IMR-90 (cell line): ENCODE data around the gene NOTCH3. TPM values are rescaled to one million over a fixed set of nuclear protein-coding genes. Genes with fewer than 3 reads are reported as not detected.

Experiments used
- ATAC-seq: fragments of 200-7000 bp; cut with Tn5 transposase; 2 replicates; pipeline ENCODE4 v1.9.1; 2020; ENCODE audit warnings: low read depth, mild to moderate bottlenecking, moderate library complexity
- BruUV-seq: library from RNA; stranded (reverse); fragments of 400-500 nt; replicated peaks from 2 replicates; lab custom pipeline; 2021; lab: Mats Ljungman, UMichigan
- CTCF ChIA-PET: fragments of 300-600 bp; formaldehyde crosslinking; extraction: SDS; loops from one replicate; lab custom pipeline; 2021; ENCODE audit warnings: antibody characterized with exemption; lab: Yijun Ruan, JAX
- POLR2A ChIA-PET: fragments of 300-600 bp; sonication (Branson Sonifier 250); formaldehyde crosslinking; loops from one replicate; lab custom pipeline; 2022; ENCODE audit warnings: antibody characterized with exemption; ENCODE audit not compliant: unreplicated experiment; lab: Charles Lee
- DNase-seq: peaks from one replicate; pipeline ENCODE4 v3.0.0; 2013
- H2AFZ ChIP-seq: replicated peaks from 2 replicates; pipeline ENCODE3; 2013; ENCODE audit warnings: low read length, mild to moderate bottlenecking; ENCODE audit not compliant: poor library complexity
- H2AK5ac ChIP-seq: 2 replicates; pipeline ENCODE4 v1.6.1; 2013; ENCODE audit warnings: low read depth, low read length, inconsistent platforms
- H2AK9ac ChIP-seq: replicated peaks from 2 replicates; pipeline ENCODE3; 2013; ENCODE audit warnings: mild to moderate bottlenecking, low read depth, low read length, moderate library complexity; ENCODE audit not compliant: poor library complexity
- H2BK120ac ChIP-seq: 2 replicates; pipeline ENCODE4 v1.6.1; 2013; ENCODE audit warnings: low read depth, low read length, inconsistent platforms
- H2BK15ac ChIP-seq: 3 replicates; pipeline ENCODE4 v1.6.1; 2013; ENCODE audit warnings: low read depth, low read length, inconsistent platforms
- H2BK20ac ChIP-seq: 2 replicates; pipeline ENCODE4 v1.6.1; 2013; ENCODE audit warnings: low read depth, mild to moderate bottlenecking, inconsistent platforms, low read length, moderate library complexity
- H2BK5ac ChIP-seq: 2 replicates; pipeline ENCODE4 v1.6.1; 2013; ENCODE audit warnings: mild to moderate bottlenecking, low read depth, low read length, inconsistent platforms; ENCODE audit not compliant: poor library complexity, severe bottlenecking
- H3K14ac ChIP-seq: replicated peaks from 2 replicates; pipeline ENCODE4 v1.6.1; 2013; ENCODE audit warnings: low read depth, low read length, inconsistent platforms
- H3K18ac ChIP-seq: 2 replicates; pipeline ENCODE4 v1.6.1; 2013; ENCODE audit warnings: low read depth, low read length, control low read depth
- H3K23ac ChIP-seq: 2 replicates; pipeline ENCODE4 v1.6.1; 2013; ENCODE audit warnings: low read depth, low read length, inconsistent platforms
- H3K27ac ChIP-seq: 2 replicates; pipeline ENCODE4 v1.5.1; 2013; ENCODE audit warnings: mild to moderate bottlenecking, control low read depth, low read length; ENCODE audit not compliant: insufficient read depth
- H3K27me3 ChIP-seq: 2 replicates; pipeline ENCODE4 v1.6.1; 2013; ENCODE audit warnings: low read length; ENCODE audit not compliant: control insufficient read depth, insufficient read depth
- H3K36me3 ChIP-seq: 2 replicates; pipeline ENCODE4 v1.6.1; 2013; ENCODE audit warnings: low read length, mixed read lengths; ENCODE audit not compliant: control insufficient read depth, insufficient read depth
- H3K4ac ChIP-seq: 2 replicates; pipeline ENCODE4 v1.6.1; 2013; ENCODE audit warnings: low read depth, low read length, inconsistent platforms
- H3K4me1 ChIP-seq: 2 replicates; pipeline ENCODE4 v1.6.1; 2013; ENCODE audit warnings: low read length, mixed read lengths; ENCODE audit not compliant: control insufficient read depth, insufficient read depth
- H3K4me2 ChIP-seq: 2 replicates; pipeline ENCODE4 v1.6.1; 2013; ENCODE audit warnings: low read depth, mild to moderate bottlenecking, control low read depth, low read length, moderate library complexity
- H3K4me3 ChIP-seq: 2 replicates; pipeline ENCODE4 v1.5.1; 2013; ENCODE audit warnings: low read depth, mild to moderate bottlenecking, control low read depth, low read length, moderate library complexity; ENCODE audit not compliant: insufficient read depth
- H3K56ac ChIP-seq: 2 replicates; pipeline ENCODE4 v1.6.1; 2013; ENCODE audit warnings: low read length, inconsistent platforms; ENCODE audit not compliant: insufficient read depth; ENCODE audit errors: extremely low read depth
- H3K79me1 ChIP-seq, 2 experiments: 2 replicates each; pipeline ENCODE4 v1.6.1; 2013; ENCODE audit warnings: low read length in 2 of 2, inconsistent platforms in 1 of 2, low read depth in 1 of 2
- H3K9ac ChIP-seq: 2 replicates; pipeline ENCODE4 v1.6.1; 2013; ENCODE audit warnings: low read depth, low read length, control low read depth
- H3K9me1 ChIP-seq: 2 replicates; pipeline ENCODE4 v1.6.1; 2013; ENCODE audit warnings: low read length, inconsistent platforms; ENCODE audit not compliant: insufficient read depth
- H3K9me3 ChIP-seq: 2 replicates; pipeline ENCODE4 v1.6.1; 2013; ENCODE audit warnings: low read length; ENCODE audit not compliant: control insufficient read depth, insufficient read depth
- H4K20me1 ChIP-seq: 2 replicates; pipeline ENCODE4 v1.6.1; 2013; ENCODE audit warnings: low read length, inconsistent platforms; ENCODE audit not compliant: insufficient read depth
- H4K5ac ChIP-seq: 2 replicates; pipeline ENCODE4 v1.6.1; 2013; ENCODE audit warnings: mild to moderate bottlenecking, low read depth, low read length, control low read depth
- H4K8ac ChIP-seq, 2 experiments: 2 replicates each; pipeline ENCODE4 v1.6.1; 2013; ENCODE audit warnings: low read depth in 2 of 2, low read length in 2 of 2, control low read depth in 1 of 2, inconsistent platforms in 1 of 2
- H4K91ac ChIP-seq: 2 replicates; pipeline ENCODE4 v1.6.1; 2013; ENCODE audit warnings: low read depth, low read length, inconsistent platforms; ENCODE audit not compliant: insufficient read depth
- BHLHE40 ChIP-seq: fragments of 150-350 bp; IDR thresholded peaks from 2 replicates; pipeline ENCODE4 v1.6.1; 2016; ENCODE audit warnings: mild to moderate bottlenecking, low read depth, low read length
- CEBPB ChIP-seq: IDR thresholded peaks from 2 replicates; pipeline ENCODE4 v1.6.1; 2012; ENCODE audit warnings: low read depth, low read length, improper control_type of control experiment
- CHD1 ChIP-seq: IDR thresholded peaks from 2 replicates; pipeline ENCODE4 v1.6.1; 2012; ENCODE audit warnings: low read depth, low read length, improper control_type of control experiment
- CTCF ChIP-seq: conservative IDR thresholded peaks from 2 replicates; pipeline ENCODE4 v1.5.1; 2012; ENCODE audit warnings: mild to moderate bottlenecking, low read depth, low read length, improper control_type of control experiment
- ELK1 ChIP-seq: fragments of 150-350 bp; IDR thresholded peaks from 2 replicates; pipeline ENCODE4 v1.6.1; 2016; ENCODE audit warnings: low read depth, mild to moderate bottlenecking, low read length, moderate library complexity, borderline replicate concordance
- FOS ChIP-seq: fragments of 150-350 bp; IDR thresholded peaks from 2 replicates; pipeline ENCODE4 v1.6.1; 2016; ENCODE audit warnings: low read depth, low read length
- MAFK ChIP-seq: IDR thresholded peaks from 2 replicates; pipeline ENCODE4 v1.6.1; 2012; ENCODE audit warnings: low read depth, low read length, improper control_type of control experiment
- MAZ ChIP-seq: IDR thresholded peaks from 2 replicates; pipeline ENCODE4 v1.6.1; 2012; ENCODE audit warnings: low read depth, mild to moderate bottlenecking, low read length, improper control_type of control experiment, moderate library complexity, borderline replicate concordance
- MXI1 ChIP-seq: IDR thresholded peaks from 2 replicates; pipeline ENCODE4 v1.6.1; 2012; ENCODE audit warnings: low read depth, mild to moderate bottlenecking, low read length, moderate library complexity, borderline replicate concordance
- NFE2L2 ChIP-seq: fragments of 150-350 bp; IDR thresholded peaks from 2 replicates; pipeline ENCODE4 v1.6.1; 2016; ENCODE audit warnings: low read depth, mild to moderate bottlenecking, low read length
- POLR2A ChIP-seq: IDR thresholded peaks from 2 replicates; pipeline ENCODE4 v1.6.1; 2012; ENCODE audit warnings: mild to moderate bottlenecking, low read depth, low read length
- RAD21 ChIP-seq: IDR thresholded peaks from 2 replicates; pipeline ENCODE4 v1.6.1; 2012; ENCODE audit warnings: low read length, improper control_type of control experiment
- RFX5 ChIP-seq: IDR thresholded peaks from 2 replicates; pipeline ENCODE4 v1.8.0; 2012; ENCODE audit warnings: low read depth, mild to moderate bottlenecking, low read length, moderate library complexity
- SMC3 ChIP-seq: fragments of 150-350 bp; IDR thresholded peaks from 2 replicates; pipeline ENCODE4 v1.6.1; 2016; ENCODE audit warnings: low read depth, mild to moderate bottlenecking, antibody characterized with exemption, low read length, moderate library complexity
- WGBS, 2 experiments: methylation state at CpG; one replicate each; pipeline versions ENCODE4 v1.1.5 to v1.1.7; 2013; ENCODE audit warnings: missing lambda C conversion rate in 2 of 2; ENCODE audit not compliant: insufficient read length in 1 of 2; ENCODE audit errors: extremely low coverage in 2 of 2; 5-methylcytosine and 5-hydroxymethylcytosine counted together
- dilution Hi-C: fragments of 300-500 bp; cut with HindIII; formaldehyde crosslinking; loops from one replicate; pipeline ENCODE4 v1.14.3; 2018; ENCODE audit warnings: low sequenced_read_pairs; ENCODE audit not compliant: unreplicated experiment
- in situ Hi-C: fragments of 300-500 bp; cut with MboI; formaldehyde crosslinking; loops from 3 replicates; pipeline ENCODE4 v1.14.3; 2019; ENCODE audit warnings: low sequenced_read_pairs, inconsistent platforms, mixed read lengths
- intact Hi-C: fragments of 100-400 bp; cut with micrococcal nuclease; formaldehyde crosslinking; loops from 2 replicates; pipeline ENCODE4 v1.10.0; 2022
- polyA plus RNA-seq, 3 experiments: library from polyadenylated mRNA; depleted of rRNA; stranded (reverse); fragments of >200 nt; gene quantifications; 2 replicates each; pipeline ENCODE4 v1.2.3, GENCODE V29; 2012; ENCODE audit warnings: low replicate concordance in 1 of 3
- total RNA-seq: library from RNA; depleted of rRNA; stranded (reverse); fragments of >200 nt; gene quantifications from 2 replicates; pipeline ENCODE4 v1.2.3, GENCODE V29; 2012

Gene NOTCH3
- total and polyA plus RNA-seq, 2 of the 4 experiments (the other 2 are of a cell fraction): 5.9 to 25.1 TPM

- TF ChIP-seq MAZ: peak; percentile 92
- no peak; the same call in 1 of the 2 replicates for TF ChIP-seq NFE2L2
These were observed 22.2 kb upstream of the NOTCH3 start (continued) for GRCh38 chr19:15222738-15223648.

DNA sequence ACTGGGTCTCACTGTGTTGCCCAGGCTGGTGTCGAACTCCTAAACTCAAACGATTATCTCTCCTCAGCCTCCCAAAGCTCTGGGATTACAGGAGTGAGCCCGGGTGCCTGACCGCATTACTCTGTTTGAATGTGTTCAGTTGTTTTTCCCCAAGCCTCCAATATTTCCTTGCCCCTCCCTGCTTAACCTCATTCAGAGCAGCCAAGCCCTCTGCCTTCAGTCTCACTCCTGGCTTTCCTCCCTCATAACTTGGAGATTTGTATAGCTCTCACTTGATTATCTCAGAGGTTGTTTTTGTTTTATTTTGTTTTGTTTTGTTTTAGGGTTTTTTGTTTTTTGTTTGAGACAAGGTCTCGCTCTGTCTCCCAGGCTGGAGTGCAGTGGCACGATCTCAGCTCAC is 20.0 kb upstream of the NOTCH3 start:
- H3K23ac ChIP-seq: no peak overlapping the region
- H3K4ac ChIP-seq: no peak overlapping the region
- in situ Hi-C loops (no loop called here), intact Hi-C loops (no loop called here), dilution Hi-C loops (no loop called here)
- POLR2A ChIA-PET: no interaction called here
- H4K5ac ChIP-seq: no peak overlapping the region
- H2BK5ac ChIP-seq: no peak overlapping the region
- no peak overlapping the region for H3K18ac ChIP-seq
- no peak overlapping the region for H3K4me2 ChIP-seq
- CTCF ChIA-PET: no interaction called here
- no peak overlapping the region for H2AK9ac ChIP-seq
- ATAC-seq: no peak
- H2BK15ac ChIP-seq: no peak overlapping the region
- H3K36me3 ChIP-seq: no peaks in the 10 kb centered on the region
- H2AFZ ChIP-seq: no peak overlapping the region
- H3K9ac ChIP-seq: no peak overlapping the region
- peaks cover 3% of the 10 kb centered on the region; the same call in 1 of the 2 replicates for H3K9me1 ChIP-seq
- H2BK20ac ChIP-seq: no peak overlapping the region
- H2BK120ac ChIP-seq: no peak overlapping the region
- H2AK5ac ChIP-seq: no peak overlapping the region
- H3K56ac ChIP-seq: no peak overlapping the region
- no peaks in the 10 kb centered on the region for H3K27me3 ChIP-seq
- H4K8ac ChIP-seq: no peak overlapping the region
- H3K4me1 ChIP-seq: peaks cover 8% of the 10 kb centered on the region
- no peaks in the 10 kb centered on the region for H4K20me1 ChIP-seq
- no peaks in the 10 kb centered on the region for H3K9me3 ChIP-seq
- no peak overlapping the region for H3K27ac ChIP-seq
- peaks cover 0 to 8% of the 10 kb centered on the region in 2 experiments; a peak in 1 of 4 replicates for H3K79me1 ChIP-seq
- WGBS, 2 experiments: 83% methylated on average over 4 of the region's 6 CpGs; no CpG with 5 or more reads in 1 of the 2 experiments
- no peak overlapping the region for H3K4me3 ChIP-seq
- no peak overlapping the region for H3K14ac ChIP-seq
- no TSS peak for BruUV-seq
- H4K91ac ChIP-seq: no peak overlapping the region
- no peak for DNase-seq
- no peak for TF ChIP-seq CEBPB
- no peak for TF ChIP-seq RAD21
- no peak for TF ChIP-seq MXI1
- no peak for TF ChIP-seq RFX5
- TF ChIP-seq SMC3: no peak
- TF ChIP-seq BHLHE40: no peak
- no peak for TF ChIP-seq ELK1
- no peak for TF ChIP-seq MAZ
- no peak for TF ChIP-seq POLR2A
- TF ChIP-seq CTCF: no peak
- TF ChIP-seq CHD1: no peak
- no peak for TF ChIP-seq NFE2L2
- TF ChIP-seq MAFK: no peak
- TF ChIP-seq FOS: no peak
